ENCODE data around the gene TBC1D4.

Gene TBC1D4

DNA sequence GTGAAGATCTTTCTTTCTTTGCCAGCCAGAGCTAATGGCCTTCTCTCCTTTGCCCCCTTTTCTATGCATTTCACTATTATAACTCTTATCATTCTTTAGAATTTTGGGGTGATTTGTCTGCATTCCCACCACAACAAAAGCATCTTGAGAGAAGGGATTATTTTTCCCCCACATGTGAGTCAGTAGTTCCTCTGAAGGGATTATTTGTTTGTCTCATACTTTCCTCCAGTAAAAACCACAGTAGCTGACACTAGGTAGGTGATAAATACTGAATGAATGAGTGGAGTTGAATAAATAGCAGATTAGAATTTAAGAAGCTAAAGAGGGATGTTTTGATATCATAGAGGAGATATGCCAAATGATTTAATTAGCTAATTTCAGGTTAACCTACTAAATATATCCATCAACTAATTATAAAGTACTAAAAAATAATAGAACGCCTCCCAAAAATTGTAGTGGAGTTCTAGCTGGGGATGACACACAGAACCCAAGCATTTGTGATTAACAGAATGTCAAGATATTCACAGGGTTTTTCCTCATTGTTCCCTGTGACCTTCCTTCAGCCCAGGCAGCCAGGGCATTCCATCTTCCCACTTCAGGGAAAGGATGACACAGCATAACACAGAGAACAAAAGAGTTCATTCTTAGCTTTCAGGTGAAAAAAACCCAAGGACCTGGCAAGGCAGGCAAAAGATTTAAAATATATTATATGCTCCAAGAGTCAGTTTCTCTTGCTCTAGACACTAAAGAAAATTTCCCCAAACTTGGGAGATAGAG lies 3.5 kb upstream of the TBC1D4 start:
- no peak for DNase-seq

DNA sequence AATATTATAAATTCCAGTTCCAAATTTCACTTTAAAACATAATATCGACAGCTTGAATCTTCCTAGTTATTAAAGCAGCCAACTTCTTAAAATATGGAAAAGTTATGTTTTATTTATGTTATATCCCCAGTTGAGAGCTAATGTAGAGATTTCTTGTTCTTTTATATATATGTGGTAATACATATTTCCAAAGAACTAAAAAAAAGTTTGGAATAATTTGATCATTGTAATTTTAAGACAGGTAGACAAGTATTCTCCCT lies 781 bp upstream of the TBC1D4 start:
- DNase-seq, result no peak

DNA sequence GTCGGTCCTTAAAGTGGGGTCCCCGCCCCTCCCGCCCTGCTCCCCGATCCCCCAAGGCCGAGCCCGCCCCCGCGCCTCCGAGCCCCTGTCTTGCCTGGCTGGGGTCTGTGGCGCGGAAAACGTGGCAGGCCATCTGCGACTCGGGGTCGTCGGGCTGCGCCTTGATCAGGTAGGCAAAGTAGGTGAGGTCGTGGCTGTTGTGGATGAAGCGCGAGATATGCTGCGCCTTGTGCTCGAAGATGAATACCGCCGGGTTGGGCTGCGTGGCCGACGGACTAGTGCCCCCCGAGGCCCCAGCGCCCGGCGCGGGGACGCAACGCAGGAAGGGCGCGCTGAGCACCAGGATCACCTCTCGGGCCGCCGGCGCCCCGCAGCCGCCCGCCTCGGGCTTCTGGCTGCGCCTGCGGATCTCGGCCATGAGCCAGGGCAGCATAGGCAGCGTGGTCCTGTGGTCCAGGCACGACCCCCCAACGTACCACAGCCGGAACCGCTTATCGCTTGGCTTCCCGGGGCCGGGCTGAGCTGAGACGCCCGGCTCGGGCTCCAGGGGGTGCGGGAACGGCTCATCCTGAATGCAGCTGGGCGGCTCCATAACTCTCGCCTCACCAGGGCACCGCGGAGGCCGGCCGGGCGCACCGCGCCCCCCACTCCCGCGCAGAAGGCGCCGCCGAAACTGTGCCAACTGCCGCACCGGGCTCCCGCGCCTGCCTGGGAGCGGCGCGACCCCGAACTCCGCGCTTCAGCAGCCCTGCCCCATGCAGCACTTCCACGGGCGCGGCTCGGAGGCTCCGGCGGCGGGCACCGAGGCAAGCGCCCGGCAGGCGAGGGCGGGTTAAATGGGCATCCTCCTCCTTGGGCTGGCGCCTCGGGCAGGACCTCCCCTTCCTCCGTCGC lies 546 bp downstream of the TBC1D4 start:
- no peak for DNase-seq

- no peak for DNase-seq
Measured at GRCh38 chr13:75480671-75481175, 1.2 kb downstream of the TBC1D4 start.

GRCh38 chr13:75479102-75479740 lies 2.7 kb downstream of the TBC1D4 start:
- no peak for DNase-seq

- no peak for DNase-seq
Measured at GRCh38 chr13:75478659-75479058, 3.3 kb downstream of the TBC1D4 start.

- DNase-seq, result no peak
Measured at GRCh38 chr13:75474956-75475355, 7.0 kb downstream of the TBC1D4 start.

- no peak for DNase-seq
Measured at GRCh38 chr13:75473468-75473867, 8.5 kb downstream of the TBC1D4 start.

- DNase-seq, result no peak
Measured at GRCh38 chr13:75470676-75471075, 11.3 kb downstream of the TBC1D4 start.

DNA sequence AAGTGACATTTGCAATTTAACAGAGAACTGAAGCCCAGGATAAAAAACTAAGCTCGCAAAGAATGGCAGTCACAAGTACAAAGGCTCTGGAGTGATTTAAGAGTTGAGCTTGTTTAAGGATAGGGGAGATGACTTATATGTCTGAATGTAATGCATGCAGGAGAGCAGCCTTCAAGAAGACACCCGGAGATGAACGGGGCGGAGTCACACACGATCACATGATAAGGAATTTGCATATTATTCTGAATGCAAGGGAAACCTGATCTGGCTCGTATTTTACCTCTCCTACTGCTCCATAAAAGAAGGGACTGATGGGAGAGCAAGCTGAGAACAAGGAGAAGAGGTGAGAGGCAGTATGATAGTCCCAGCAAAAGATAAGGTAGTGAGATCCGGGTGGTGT lies 12.9 kb downstream of the TBC1D4 start:
- DNase-seq, result no peak

DNA sequence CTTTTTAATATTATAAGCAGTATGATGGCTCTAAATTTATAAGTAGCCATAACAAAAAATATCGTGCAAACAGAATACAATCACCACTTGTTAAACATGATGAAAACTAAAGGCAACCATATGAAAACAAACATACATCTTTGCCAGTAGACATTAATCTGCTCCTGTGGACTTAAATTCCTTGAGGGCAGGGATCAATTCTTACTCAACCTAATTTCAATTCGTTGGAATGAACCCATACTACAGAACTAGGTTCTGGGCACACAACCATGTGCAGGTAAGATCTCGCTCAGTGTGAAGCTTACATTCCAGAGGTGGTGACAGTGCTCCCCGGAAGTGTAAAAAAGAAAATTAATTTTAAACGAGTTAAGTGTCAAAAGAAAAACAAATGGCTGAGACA lies 13.4 kb downstream of the TBC1D4 start:
- DNase-seq, result no peak

- no peak for DNase-seq
Measured at GRCh38 chr13:75468098-75468497, 13.9 kb downstream of the TBC1D4 start.

- no peak for DNase-seq
Measured at GRCh38 chr13:75467040-75467728, 14.8 kb downstream of the TBC1D4 start.

GRCh38 chr13:75465236-75465635 lies 16.7 kb downstream of the TBC1D4 start:
- no peak for DNase-seq

GRCh38 chr13:75461314-75461713 lies 20.7 kb downstream of the TBC1D4 start:
- no peak for DNase-seq

DNA sequence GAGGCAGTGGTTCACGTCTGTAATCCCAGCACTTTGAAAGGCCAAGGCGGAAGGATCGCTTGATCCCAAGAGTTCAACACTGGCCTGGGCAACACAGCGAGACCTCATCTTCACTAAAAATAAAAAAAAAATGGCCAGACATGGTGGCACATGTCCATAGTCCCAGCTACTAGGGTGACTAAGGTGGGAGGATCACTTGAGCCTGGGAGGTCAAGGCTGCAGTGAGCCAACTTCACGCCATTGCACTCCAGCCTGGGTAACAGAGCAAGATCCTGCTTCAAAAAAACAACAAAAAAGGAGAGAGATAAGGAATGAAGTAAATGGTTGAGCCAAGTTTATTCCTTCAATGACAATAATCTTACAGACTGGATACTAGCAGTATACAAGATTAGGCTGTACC lies 21.3 kb downstream of the TBC1D4 start:
- DNase-seq, result no peak

- no peak for DNase-seq
Measured at GRCh38 chr13:75458696-75459422, 23.1 kb downstream of the TBC1D4 start.

- no peak for DNase-seq
Measured at GRCh38 chr13:75455962-75456361, 26.0 kb downstream of the TBC1D4 start.

GRCh38 chr13:75454497-75454896 lies 27.5 kb downstream of the TBC1D4 start:
- no peak for DNase-seq

DNA sequence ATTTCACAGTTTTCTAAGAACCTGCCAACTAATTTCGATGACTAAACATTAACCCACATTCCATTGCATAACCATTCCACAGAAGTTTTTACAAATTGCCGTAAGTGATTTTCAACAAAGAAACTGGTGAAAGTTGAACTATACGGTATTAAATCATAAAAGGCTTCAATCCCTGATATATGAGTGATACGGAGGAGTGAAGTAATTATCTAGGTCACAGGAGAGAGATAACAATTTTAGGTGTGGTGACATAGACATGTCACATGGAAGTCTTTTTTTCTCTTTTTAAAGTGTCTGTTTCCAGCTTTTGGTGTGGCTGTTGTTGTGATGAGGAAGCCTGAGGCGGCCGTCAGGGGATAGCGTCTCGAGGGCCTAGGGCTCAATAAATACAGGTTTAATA lies 29.4 kb downstream of the TBC1D4 start:
- DNase-seq, result no peak

- no peak for DNase-seq
Measured at GRCh38 chr13:75447493-75447892, 34.5 kb downstream of the TBC1D4 start.

GRCh38 chr13:75446874-75447273 lies 35.1 kb downstream of the TBC1D4 start:
- DNase-seq, result no peak

All from CD4-positive, alpha-beta T cell treated with Interleukin-4 for 4 hours (primary cell).